Stimulated activated CD8-positive, alpha-beta memory T cell treated with anti-CD3 and anti-CD28 coated beads, Interleukin-7, amount 100 ng/mL, for 48 hours (primary cell): ENCODE results near the gene GBF1.
A peak's percentile ranks its signal among the peaks of the same experiment; 100 is the strongest.
"Not testable (repeated sequence)": the region's sequence is repeated elsewhere in the genome, so short reads cannot be mapped to it uniquely, and the experiment has no call there.

ENCODE experiments used
- DNase-seq, 2 donors: peaks; one replicate each; pipeline ENCODE4 v3.0.0-alpha.2; 2020; ENCODE audit warnings: low read depth in 1 of 2; ENCODE audit errors: extremely low read depth in 1 of 2

Gene GBF1

GRCh38 chr10:102301332-102301731 lies 56.0 kb downstream of the GBF1 start:
- not testable (repeated sequence) for DNase-seq

DNA sequence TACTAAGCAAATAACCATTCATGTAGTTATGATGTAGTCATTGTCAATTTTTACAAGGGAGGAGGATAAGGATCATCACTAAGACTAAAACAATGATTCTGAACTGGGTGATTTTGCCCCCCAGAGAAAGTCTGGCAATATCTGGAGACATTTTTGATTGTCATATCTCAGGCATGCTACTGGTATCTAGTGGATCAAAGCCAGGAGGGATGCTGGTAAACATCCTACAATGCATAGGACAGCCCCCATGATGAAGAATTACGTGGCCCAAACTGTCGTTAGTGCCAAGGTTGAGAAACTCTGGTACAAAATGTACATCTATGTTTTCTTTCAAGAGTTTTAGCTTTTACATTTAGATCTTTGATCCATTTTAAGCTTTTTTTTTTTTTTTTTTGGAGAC lies 57.3 kb downstream of the GBF1 start:
- no peak for DNase-seq

- no peak for DNase-seq
These were observed 60.7 kb downstream of the GBF1 start for GRCh38 chr10:102306006-102306405.

DNA sequence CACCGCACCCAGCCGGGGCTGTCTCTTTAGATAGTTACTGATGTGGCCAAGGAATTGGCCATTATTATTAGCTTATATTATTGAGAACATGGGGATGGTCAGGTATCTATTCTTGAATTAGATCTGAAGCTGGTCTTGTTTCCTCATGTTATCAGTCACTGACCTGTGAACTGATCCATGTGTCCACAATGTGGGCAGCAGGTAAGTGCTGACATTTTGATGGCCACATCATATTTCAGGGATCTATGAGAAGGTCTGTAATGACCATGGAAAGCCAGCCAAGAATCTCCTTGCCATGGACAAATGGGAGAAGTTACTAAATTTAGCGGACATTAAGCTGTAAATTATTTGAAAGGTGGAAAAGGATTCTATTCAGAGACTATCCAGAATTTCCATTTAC lies 61.4 kb downstream of the GBF1 start:
- no peak for DNase-seq

DNA sequence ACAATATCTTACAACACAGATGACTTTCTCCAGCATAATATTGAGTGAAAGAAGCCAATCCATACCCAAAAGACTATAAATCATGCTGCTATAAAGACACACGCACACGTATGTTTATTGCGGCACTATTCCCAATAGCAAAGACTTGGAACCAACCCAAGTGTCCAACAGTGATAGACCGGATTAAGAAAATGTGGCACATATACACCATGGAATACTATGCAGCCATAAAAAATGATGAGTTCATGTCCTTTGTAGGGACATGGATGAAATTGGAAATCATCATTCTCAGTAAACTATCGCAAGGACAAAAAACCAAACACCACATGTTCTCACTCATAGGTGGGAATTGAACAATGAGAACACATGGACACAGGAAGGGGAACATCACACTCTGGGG lies 63.0 kb downstream of the GBF1 start:
- not testable (repeated sequence) for DNase-seq

DNA sequence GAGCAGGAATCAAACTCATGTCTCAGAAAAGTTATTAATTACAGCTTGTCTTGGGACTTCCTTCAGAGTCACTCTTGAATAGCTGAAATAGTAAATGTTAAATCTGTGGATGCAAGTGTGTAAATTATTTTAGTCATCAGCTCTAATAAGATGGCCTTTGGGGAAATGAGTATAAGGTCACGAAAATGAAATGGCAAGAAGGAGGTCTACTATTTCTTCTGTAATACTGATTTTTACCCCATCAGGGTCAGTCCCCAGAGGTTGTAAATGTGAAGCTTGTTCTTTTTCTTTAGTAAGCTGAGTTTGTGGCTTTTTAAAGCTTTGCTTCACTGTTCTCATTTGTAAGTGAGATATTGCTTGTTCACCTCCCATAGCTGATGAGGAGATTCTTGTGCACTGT lies 63.9 kb downstream of the GBF1 start:
- no peak for DNase-seq

GRCh38 chr10:102309916-102310315 lies 64.6 kb downstream of the GBF1 start:
- no peak for DNase-seq

- no peak for DNase-seq
These were observed 65.2 kb downstream of the GBF1 start for GRCh38 chr10:102310361-102311024.

GRCh38 chr10:102311025-102311420 lies 65.7 kb downstream of the GBF1 start:
- DNase-seq = no peak

DNA sequence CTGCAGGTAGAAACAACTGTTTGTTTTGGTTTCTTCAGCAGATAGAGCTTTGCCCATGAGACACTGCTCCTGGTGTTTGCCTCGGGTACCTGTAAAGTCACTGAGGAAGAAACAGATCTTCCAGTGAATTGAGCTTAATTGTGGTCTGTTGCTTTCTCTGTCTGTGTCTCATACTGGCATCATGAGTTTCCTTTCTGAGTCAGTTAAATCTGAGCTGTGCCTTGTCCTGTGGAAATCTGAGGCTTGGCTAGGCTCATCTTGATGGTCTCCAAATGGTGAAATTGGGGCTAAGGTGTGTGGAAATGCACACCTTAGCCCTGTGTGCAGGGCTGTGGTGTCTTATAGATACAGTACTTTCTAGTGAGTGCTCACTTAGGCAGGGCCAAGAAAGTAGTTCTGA lies 67.4 kb downstream of the GBF1 start:
- no peak for DNase-seq

- no peak for DNase-seq
These were observed 68.0 kb downstream of the GBF1 start for GRCh38 chr10:102313221-102313896.

GRCh38 chr10:102314801-102315200 lies 69.5 kb downstream of the GBF1 start:
- DNase-seq = no peak

DNA sequence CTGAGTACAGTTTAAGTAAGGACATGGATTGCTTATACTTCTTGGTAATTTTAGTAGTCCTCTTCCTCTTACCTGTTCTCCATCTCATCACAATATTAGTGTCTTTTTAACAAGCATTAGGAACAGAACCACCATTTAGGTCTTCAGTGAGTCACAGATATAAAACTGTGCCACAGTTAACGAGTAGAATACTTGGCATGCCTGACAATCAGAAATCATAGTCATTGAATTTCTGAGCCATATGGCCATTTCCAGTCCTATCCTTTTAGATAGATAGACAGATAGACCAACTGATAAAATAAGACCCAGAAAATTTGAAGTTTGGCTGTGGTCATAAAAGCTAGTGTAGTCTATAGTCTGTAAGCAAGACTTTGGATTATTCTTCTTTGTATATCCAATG lies 71.1 kb downstream of the GBF1 start:
- no peak for DNase-seq

DNA sequence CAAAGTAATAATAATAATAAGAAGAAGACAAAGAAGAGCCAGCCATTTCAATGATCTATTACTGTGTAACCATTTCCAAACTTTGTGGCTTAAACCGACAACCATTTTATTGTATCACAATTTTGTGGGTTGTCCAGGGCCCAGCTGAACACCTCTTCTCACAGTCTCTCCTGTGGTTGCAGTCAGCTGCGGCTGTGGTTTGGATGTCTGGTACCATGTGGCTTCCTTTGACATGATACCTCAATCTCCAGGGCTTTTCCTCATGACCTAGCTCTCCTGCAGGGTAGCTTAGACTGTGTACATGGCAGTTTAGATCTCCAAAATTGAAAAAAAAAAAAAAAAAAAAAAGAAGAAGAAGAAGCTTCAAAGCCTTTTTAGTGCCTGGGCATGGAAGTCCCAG lies 77.6 kb downstream of the GBF1 start:
- DNase-seq = peak; percentile 13 to 18

GRCh38 chr10:102324061-102324460 lies 78.7 kb downstream of the GBF1 start:
- DNase-seq = no peak

DNA sequence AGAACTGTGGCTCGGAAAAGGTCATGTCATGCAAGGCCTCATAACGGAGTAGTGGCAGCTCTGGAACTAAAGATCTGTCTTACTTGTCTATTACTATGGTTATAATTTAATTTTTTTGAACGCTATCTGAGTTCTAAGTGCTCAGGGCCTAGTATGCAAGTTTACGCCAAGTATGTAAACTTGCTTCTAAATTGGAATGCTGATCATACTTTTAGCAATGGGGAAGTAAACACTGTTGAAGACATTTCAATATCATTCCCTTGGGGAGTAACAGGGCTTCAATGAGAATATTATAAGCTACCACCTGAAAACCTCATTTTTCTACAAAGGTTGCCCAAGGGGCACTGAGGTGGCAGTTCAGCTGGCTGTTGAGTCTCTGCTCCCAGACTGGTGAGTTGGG lies 80.7 kb downstream of the GBF1 start:
- no peak for DNase-seq

GRCh38 chr10:102327002-102327401 lies 81.7 kb downstream of the GBF1 start:
- no peak for DNase-seq

DNA sequence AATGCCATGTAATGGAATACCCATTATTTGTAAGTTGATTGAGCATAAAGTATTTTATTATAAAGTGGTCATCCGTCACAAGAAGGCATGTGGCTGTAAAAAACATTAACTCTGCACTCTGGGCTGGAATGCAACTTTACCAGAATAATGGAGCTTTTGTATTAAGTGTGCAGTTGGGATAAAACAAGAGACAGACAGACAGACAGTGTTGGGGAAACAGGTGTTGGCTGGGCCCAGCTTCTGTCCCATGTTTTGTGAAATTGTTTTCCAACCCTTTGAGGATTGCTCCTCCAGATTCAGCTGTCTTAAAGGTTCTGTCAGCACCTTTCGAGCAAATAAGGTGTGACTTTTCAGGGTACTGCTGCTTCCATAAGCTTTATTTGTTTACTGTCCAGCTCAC lies 82.3 kb downstream of the GBF1 start:
- no peak for DNase-seq

DNA sequence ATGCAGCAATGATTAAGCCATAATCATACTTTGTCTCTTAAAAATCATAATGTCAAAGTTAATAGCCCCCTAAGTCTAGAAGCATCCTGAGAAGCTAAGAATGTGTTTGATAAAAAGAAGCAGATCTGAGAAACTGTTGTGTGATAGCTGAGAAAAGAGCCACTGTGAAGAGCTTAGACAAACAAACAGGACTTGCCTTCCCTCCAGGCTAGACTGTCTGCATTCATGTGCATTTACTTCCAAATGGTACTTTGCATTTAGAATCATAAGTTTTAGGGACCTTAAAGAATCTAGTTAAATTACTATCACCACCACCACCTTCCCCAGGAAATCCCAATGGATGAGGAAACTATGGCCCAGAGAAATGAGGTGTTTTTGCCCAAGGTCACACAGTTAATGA lies 87.4 kb downstream of the GBF1 start:
- DNase-seq = no peak

GRCh38 chr10:102334101-102334500 lies 88.8 kb downstream of the GBF1 start:
- no peak for DNase-seq

GRCh38 chr10:102335184-102335583 lies 89.9 kb downstream of the GBF1 start:
- DNase-seq = no peak

DNA sequence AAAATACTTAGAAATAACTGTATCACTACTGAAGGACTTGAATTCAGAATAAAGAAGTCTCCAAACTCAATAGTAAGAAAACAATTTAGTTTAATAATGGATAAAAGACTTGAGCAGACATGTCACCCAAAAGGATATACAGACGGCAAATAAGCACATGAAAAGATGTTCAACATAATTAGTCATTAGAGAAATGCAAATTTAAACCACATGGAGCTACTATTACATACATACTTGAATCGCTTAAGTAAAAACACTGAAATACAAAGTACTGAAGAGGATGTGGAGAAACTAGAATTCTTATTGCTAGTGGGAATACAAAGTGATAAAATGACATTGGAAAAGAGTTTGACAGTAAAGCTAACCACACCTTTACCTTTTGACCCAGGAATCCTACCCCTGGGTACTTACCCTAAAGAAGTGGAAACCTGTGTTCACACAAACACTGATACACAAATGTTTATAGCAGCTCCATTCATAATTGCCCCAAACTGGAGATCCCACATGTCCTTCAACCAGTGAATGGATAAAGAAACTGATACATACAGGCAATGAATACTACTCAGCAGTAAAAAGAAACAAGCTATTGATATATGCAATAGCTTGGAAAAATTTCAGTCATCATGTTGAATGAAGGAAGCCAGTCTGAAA lies 95.8 kb downstream of the GBF1 start:
- DNase-seq = no peak
